ENCODE data around the gene FOXP4. TPM values are rescaled to one million over a fixed set of nuclear protein-coding genes. Genes with fewer than 3 reads are reported as not detected.

The FOXP4 gene
- total RNA-seq, 1 donor from 2014 or later: 41.9 TPM

DNA sequence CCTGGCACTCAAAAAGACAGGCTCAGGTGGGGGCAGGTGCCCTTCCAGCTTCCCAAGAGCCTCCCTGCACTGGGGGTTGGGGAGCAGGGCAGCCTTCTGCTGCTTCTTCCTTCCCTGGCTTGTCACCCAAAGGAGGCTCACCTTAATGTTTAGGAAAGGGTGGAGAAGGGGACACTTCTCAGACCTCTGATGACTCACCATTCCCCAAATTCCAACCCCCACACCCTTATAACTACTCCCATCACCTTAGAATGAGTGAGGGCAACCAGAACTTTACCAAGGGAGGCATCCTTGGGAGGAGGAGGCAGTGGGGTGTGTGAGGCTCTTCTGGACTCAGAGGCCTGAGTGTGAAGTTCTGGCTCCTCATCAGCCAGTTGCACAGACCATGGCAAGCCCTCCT is 15.2 kb upstream of the FOXP4 start:
- Mint-ChIP-seq H3K36me3 (ENCODE audit: low read depth, unreplicated experiment) (peaks cover 5% of the 10 kb centered on the region), H3K4me3 (ENCODE audit: unreplicated experiment) (no peak overlapping the region), H3K9me3 (ENCODE audit: unreplicated experiment) (no peaks in the 10 kb centered on the region), H3K4me1 (ENCODE audit: low read depth, unreplicated experiment) (peaks cover 11% of the 10 kb centered on the region), H3K27ac (ENCODE audit: unreplicated experiment) (no peak overlapping the region), H3K27me3 (ENCODE audit: low read depth, unreplicated experiment) (peaks cover 71% of the 10 kb centered on the region)
- TF ChIP-seq, protein P1, sequence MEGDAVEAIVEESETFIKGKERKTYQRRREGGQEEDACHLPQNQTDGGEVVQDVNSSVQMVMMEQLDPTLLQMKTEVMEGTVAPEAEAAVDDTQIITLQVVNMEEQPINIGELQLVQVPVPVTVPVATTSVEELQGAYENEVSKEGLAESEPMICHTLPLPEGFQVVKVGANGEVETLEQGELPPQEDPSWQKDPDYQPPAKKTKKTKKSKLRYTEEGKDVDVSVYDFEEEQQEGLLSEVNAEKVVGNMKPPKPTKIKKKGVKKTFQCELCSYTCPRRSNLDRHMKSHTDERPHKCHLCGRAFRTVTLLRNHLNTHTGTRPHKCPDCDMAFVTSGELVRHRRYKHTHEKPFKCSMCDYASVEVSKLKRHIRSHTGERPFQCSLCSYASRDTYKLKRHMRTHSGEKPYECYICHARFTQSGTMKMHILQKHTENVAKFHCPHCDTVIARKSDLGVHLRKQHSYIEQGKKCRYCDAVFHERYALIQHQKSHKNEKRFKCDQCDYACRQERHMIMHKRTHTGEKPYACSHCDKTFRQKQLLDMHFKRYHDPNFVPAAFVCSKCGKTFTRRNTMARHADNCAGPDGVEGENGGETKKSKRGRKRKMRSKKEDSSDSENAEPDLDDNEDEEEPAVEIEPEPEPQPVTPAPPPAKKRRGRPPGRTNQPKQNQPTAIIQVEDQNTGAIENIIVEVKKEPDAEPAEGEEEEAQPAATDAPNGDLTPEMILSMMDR (IDR thresholded peaks at IDR 0.05; ENCODE audit: insufficient read depth, low read depth, low read length): no peak
- no peak for TF ChIP-seq EZH2 (IDR thresholded peaks at IDR 0.05; ENCODE audit: insufficient read depth, low read length)
- Histone ChIP-seq H3K9me3 (ENCODE audit: insufficient read depth, low read depth, low read length) (no peaks in the 10 kb centered on the region), H3K27ac (ENCODE audit: low read depth, low read length) (no peak overlapping the region), H2AFZ (ENCODE audit: low read depth, low read length) (no peak overlapping the region), H3K4me3 (ENCODE audit: insufficient read depth, low read depth, low read length) (no peak overlapping the region), H3K27me3 (ENCODE audit: insufficient read depth, low read length) (peaks cover 17% of the 10 kb centered on the region), H3K4me1 (ENCODE audit: insufficient read depth, low read length) (peaks cover 13% of the 10 kb centered on the region), H3K36me3 (ENCODE audit: insufficient read depth, low read length) (no peaks in the 10 kb centered on the region), H3K79me2 (ENCODE audit: insufficient read depth, low read length) (no peaks in the 10 kb centered on the region), H3K9ac (ENCODE audit: low read length) (no peak overlapping the region), H3K4me2 (ENCODE audit: low read length) (no peak overlapping the region), H4K20me1 (ENCODE audit: insufficient read depth, low read length) (no peaks in the 10 kb centered on the region)
- FAIRE-seq: no peak
- no peak for DNase-seq (ENCODE audit: low read depth)

- H2AFZ ChIP-seq (ENCODE audit: low read depth, low read length): peak overlapping the region; percentile 52
- H3K27me3 ChIP-seq (ENCODE audit: insufficient read depth, low read length): peaks cover 17% of the 10 kb centered on the region
- TF ChIP-seq, protein P1 (IDR thresholded peaks at IDR 0.05; ENCODE audit: insufficient read depth, low read depth, low read length): no peak
- TF ChIP-seq EZH2 (IDR thresholded peaks at IDR 0.05; ENCODE audit: insufficient read depth, low read length): no peak
- Mint-ChIP-seq H3K9me3 (ENCODE audit: unreplicated experiment) (no peaks in the 10 kb centered on the region), H3K27ac (ENCODE audit: unreplicated experiment) (peak overlapping the region; percentile 80), H3K4me1 (ENCODE audit: low read depth, unreplicated experiment) (peaks cover 11% of the 10 kb centered on the region), H3K4me3 (ENCODE audit: unreplicated experiment) (no peak overlapping the region), H3K36me3 (ENCODE audit: low read depth, unreplicated experiment) (peaks cover 5% of the 10 kb centered on the region), H3K27me3 (ENCODE audit: low read depth, unreplicated experiment) (peaks cover 68% of the 10 kb centered on the region)
- peak overlapping the region; percentile 17 for H3K9ac ChIP-seq (ENCODE audit: low read length)
- no peaks in the 10 kb centered on the region for H3K79me2 ChIP-seq (ENCODE audit: insufficient read depth, low read length)
- H3K36me3 ChIP-seq (ENCODE audit: insufficient read depth, low read length): no peaks in the 10 kb centered on the region
- H3K4me1 ChIP-seq (ENCODE audit: insufficient read depth, low read length): peaks cover 13% of the 10 kb centered on the region
- H3K27ac ChIP-seq (ENCODE audit: low read depth, low read length): no peak overlapping the region
- peak overlapping the region; percentile 75 for H3K4me2 ChIP-seq (ENCODE audit: low read length)
- FAIRE-seq: no peak
- DNase-seq (ENCODE audit: low read depth): peak; percentile 42
- no peaks in the 10 kb centered on the region for H3K9me3 ChIP-seq (ENCODE audit: insufficient read depth, low read depth, low read length)
- H4K20me1 ChIP-seq (ENCODE audit: insufficient read depth, low read length): no peaks in the 10 kb centered on the region
- H3K4me3 ChIP-seq (ENCODE audit: insufficient read depth, low read depth, low read length): peak overlapping the region; percentile 27
Observed at GRCh38 chr6:41531591-41532582, 14.3 kb upstream of the FOXP4 start.

- H3K27ac Mint-ChIP-seq (ENCODE audit: unreplicated experiment): no peak overlapping the region
- Histone ChIP-seq H3K27ac (ENCODE audit: low read depth, low read length) (no peak overlapping the region), H3K36me3 (ENCODE audit: insufficient read depth, low read length) (no peaks in the 10 kb centered on the region), H3K79me2 (ENCODE audit: insufficient read depth, low read length) (no peaks in the 10 kb centered on the region), H3K4me1 (ENCODE audit: insufficient read depth, low read length) (peaks cover 10% of the 10 kb centered on the region), H3K9me3 (ENCODE audit: insufficient read depth, low read depth, low read length) (no peaks in the 10 kb centered on the region), H3K27me3 (ENCODE audit: insufficient read depth, low read length) (peaks cover 6% of the 10 kb centered on the region), H2AFZ (ENCODE audit: low read depth, low read length) (no peak overlapping the region), H4K20me1 (ENCODE audit: insufficient read depth, low read length) (no peaks in the 10 kb centered on the region), H3K9ac (ENCODE audit: low read length) (no peak overlapping the region), H3K4me2 (ENCODE audit: low read length) (no peak overlapping the region), H3K4me3 (ENCODE audit: insufficient read depth, low read depth, low read length) (no peak overlapping the region)
- TF ChIP-seq, protein P1 (IDR thresholded peaks at IDR 0.05; ENCODE audit: insufficient read depth, low read depth, low read length): no peak
- no peak for TF ChIP-seq EZH2 (IDR thresholded peaks at IDR 0.05; ENCODE audit: insufficient read depth, low read length)
- peaks cover 14% of the 10 kb centered on the region for H3K4me1 Mint-ChIP-seq (ENCODE audit: low read depth, unreplicated experiment)
- DNase-seq (ENCODE audit: low read depth) (no peak), FAIRE-seq (no peak)
- peaks cover 2% of the 10 kb centered on the region for H3K36me3 Mint-ChIP-seq (ENCODE audit: low read depth, unreplicated experiment)
- H3K9me3 Mint-ChIP-seq (ENCODE audit: unreplicated experiment): no peaks in the 10 kb centered on the region
- no peak overlapping the region for H3K4me3 Mint-ChIP-seq (ENCODE audit: unreplicated experiment)
- peaks cover 74% of the 10 kb centered on the region for H3K27me3 Mint-ChIP-seq (ENCODE audit: low read depth, unreplicated experiment)
Observed at GRCh38 chr6:41535766-41536165, 10.4 kb upstream of the FOXP4 start.

Measured in astrocyte (in vitro differentiated cells and primary cell).